ENCODE results near the gene GRM4.

GRCh38 chr6:34181908-34182307 is 36.0 kb upstream of the GRM4 start:
- no peak for TF ChIP-seq EZH2 (IDR thresholded peaks at IDR 0.05; ENCODE audit: insufficient read depth, poor library complexity, severe bottlenecking)
- no peak for TF ChIP-seq EZH2phosphoT487 (IDR thresholded peaks at IDR 0.05; ENCODE audit: insufficient read depth, low read depth)
